OCI-LY3 (cell line): Measurements from ENCODE around the gene ALKBH5.
A peak's percentile ranks its signal among the peaks of the same experiment; 100 is the strongest.

Source experiments
- H2AFZ ChIP-seq: fragments of 200-600, 300-600 bp; shearing (Covaris generic); 2 replicates; pipeline ENCODE4 v1.6.0; 2014; ENCODE audit warnings: antibody characterized with exemption, low read depth, low read length
- H3K27ac ChIP-seq: fragments of 200-600, 300-600 bp; sonication (generic); 2 replicates; pipeline ENCODE4 v1.5.1; 2014; ENCODE audit warnings: mild to moderate bottlenecking, low read length, moderate library complexity, mixed read lengths
- H3K27me3 ChIP-seq: fragments of 200-600, 300-600 bp; sonication (generic); 2 replicates; pipeline ENCODE4 v1.6.1; 2014; ENCODE audit warnings: low read depth, low read length, mixed read lengths
- H3K36me3 ChIP-seq: fragments of 200-600, 300-600 bp; sonication (generic); replicated peaks from 2 replicates; pipeline ENCODE3; 2014; ENCODE audit warnings: low read depth, low read length, mixed read lengths
- H3K4me1 ChIP-seq: fragments of 300-600, 200-600 bp; sonication (generic); 2 replicates; pipeline ENCODE4 v1.6.1; 2014; ENCODE audit warnings: low read length, mixed read lengths
- H3K4me2 ChIP-seq: fragments of 200-600, 300-600 bp; sonication (generic); 2 replicates; pipeline ENCODE4 v1.6.1; 2014; ENCODE audit warnings: low read length, mixed read lengths
- H3K4me3 ChIP-seq: fragments of 300-600, 200-600 bp; sonication (generic); 2 replicates; pipeline ENCODE4 v1.5.1; 2014; ENCODE audit warnings: antibody characterized with exemption, mild to moderate bottlenecking, low read length, moderate library complexity
- H3K79me2 ChIP-seq: fragments of 300-600, 200-600 bp; shearing (Covaris generic); 2 replicates; pipeline ENCODE4 v1.6.1; 2014; ENCODE audit warnings: mild to moderate bottlenecking, low read length, mixed read lengths
- H3K9ac ChIP-seq: fragments of 300-600, 200-600 bp; shearing (Covaris generic); 2 replicates; pipeline ENCODE4 v1.6.0; 2014; ENCODE audit warnings: mild to moderate bottlenecking, low read length, moderate library complexity
- H3K9me3 ChIP-seq: fragments of 200-600, 300-600 bp; shearing (Covaris generic); 2 replicates; pipeline ENCODE4 v1.6.1; 2014; ENCODE audit warnings: low read length, mixed read lengths; ENCODE audit not compliant: insufficient read depth
- H4K20me1 ChIP-seq: fragments of 200-600, 300-600 bp; sonication (generic); 2 replicates; pipeline ENCODE4 v1.6.1; 2016; ENCODE audit warnings: low read length, mixed read lengths; ENCODE audit not compliant: insufficient read depth
- EZH2phosphoT487 ChIP-seq: fragments of 200-600 bp; shearing (Covaris generic); IDR thresholded peaks from 2 replicates; pipeline ENCODE4 v1.6.1; 2018; ENCODE audit warnings: antibody characterized with exemption, mixed run types, low read depth
- TF ChIP-seq, protein P1 (sequence below): fragments of 200-600, 300-600 bp; sonication (generic); IDR thresholded peaks from 2 replicates; pipeline ENCODE4 v1.5.1; 2014; ENCODE audit warnings: antibody characterized with exemption, low read length, low read depth

ALKBH5 gene

DNA sequence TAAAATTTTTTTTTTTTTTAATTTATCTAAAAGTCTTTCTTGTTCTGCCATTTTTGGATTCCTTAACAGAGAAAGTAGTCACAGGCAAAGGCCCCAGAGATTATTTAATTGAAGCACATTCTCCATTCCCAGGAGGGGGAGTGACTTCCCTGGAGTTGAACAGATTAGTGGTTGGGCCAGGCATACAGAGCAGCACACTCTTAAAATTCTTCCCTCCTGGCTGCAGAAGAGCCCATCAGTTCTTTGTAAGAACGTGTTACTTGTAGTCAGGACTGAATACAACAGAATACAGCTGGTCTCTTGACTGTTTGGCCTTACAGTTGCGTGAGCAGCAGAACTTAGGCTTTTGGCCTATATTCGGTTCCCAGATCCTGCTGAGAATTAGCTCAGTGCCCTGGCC lies 1.8 kb downstream of the ALKBH5 start:
- H3K27me3 ChIP-seq = no peaks in the 10 kb centered on the region
- H3K27ac ChIP-seq = no peak overlapping the region
- H3K4me3 ChIP-seq = peak overlapping the region; percentile 84
- TF ChIP-seq EZH2phosphoT487 = no peak
- TF ChIP-seq, protein P1, sequence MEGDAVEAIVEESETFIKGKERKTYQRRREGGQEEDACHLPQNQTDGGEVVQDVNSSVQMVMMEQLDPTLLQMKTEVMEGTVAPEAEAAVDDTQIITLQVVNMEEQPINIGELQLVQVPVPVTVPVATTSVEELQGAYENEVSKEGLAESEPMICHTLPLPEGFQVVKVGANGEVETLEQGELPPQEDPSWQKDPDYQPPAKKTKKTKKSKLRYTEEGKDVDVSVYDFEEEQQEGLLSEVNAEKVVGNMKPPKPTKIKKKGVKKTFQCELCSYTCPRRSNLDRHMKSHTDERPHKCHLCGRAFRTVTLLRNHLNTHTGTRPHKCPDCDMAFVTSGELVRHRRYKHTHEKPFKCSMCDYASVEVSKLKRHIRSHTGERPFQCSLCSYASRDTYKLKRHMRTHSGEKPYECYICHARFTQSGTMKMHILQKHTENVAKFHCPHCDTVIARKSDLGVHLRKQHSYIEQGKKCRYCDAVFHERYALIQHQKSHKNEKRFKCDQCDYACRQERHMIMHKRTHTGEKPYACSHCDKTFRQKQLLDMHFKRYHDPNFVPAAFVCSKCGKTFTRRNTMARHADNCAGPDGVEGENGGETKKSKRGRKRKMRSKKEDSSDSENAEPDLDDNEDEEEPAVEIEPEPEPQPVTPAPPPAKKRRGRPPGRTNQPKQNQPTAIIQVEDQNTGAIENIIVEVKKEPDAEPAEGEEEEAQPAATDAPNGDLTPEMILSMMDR = no peak
- peaks cover 58% of the 10 kb centered on the region for H3K79me2 ChIP-seq
- no peak overlapping the region for H2AFZ ChIP-seq
- H3K4me1 ChIP-seq = peaks cover 24% of the 10 kb centered on the region
- peak overlapping the region; percentile 80 for H3K4me2 ChIP-seq
- H3K9me3 ChIP-seq = no peaks in the 10 kb centered on the region
- H3K9ac ChIP-seq = peak overlapping the region; percentile 70
- H4K20me1 ChIP-seq = peaks cover 33% of the 10 kb centered on the region
- no peaks in the 10 kb centered on the region for H3K36me3 ChIP-seq

- Histone ChIP-seq H3K9ac (peak overlapping the region; percentile 32), H3K27ac (no peak overlapping the region), H3K4me1 (peaks cover 24% of the 10 kb centered on the region), H4K20me1 (peaks cover 33% of the 10 kb centered on the region), H3K4me3 (peak overlapping the region; percentile 84), H3K36me3 (no peaks in the 10 kb centered on the region), H2AFZ (no peak overlapping the region), H3K9me3 (no peaks in the 10 kb centered on the region), H3K79me2 (peaks cover 64% of the 10 kb centered on the region), H3K4me2 (peak overlapping the region; percentile 80), H3K27me3 (no peaks in the 10 kb centered on the region)
- TF ChIP-seq, protein P1 = no peak
- no peak for TF ChIP-seq EZH2phosphoT487
Observed at GRCh38 chr17:18185832-18186626, 2.4 kb downstream of the ALKBH5 start.

DNA sequence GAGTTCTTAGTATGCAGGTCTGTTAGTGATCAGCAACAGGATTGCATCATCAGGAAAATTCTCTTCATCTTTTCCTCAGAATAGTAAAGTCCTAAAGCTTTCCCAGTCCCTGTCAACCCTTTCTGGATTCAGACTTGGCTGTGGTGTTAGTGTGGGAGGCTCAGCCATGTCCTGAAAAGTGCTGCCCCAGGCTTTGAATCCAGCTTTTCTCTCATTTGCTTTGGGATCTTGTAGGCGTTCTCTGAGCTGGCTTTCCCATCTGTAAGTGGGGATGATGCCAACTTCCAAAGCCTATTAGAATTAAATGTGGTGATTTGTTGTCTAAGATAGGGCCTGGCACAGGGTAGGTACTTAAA lies 3.0 kb downstream of the ALKBH5 start:
- Histone ChIP-seq H4K20me1 (peaks cover 36% of the 10 kb centered on the region), H3K4me2 (peak overlapping the region; percentile 80), H3K27me3 (no peaks in the 10 kb centered on the region), H3K4me1 (peaks cover 24% of the 10 kb centered on the region), H3K4me3 (peak overlapping the region; percentile 84), H3K27ac (no peak overlapping the region), H3K79me2 (peaks cover 70% of the 10 kb centered on the region), H2AFZ (no peak overlapping the region), H3K36me3 (no peaks in the 10 kb centered on the region), H3K9ac (no peak overlapping the region), H3K9me3 (no peaks in the 10 kb centered on the region)
- TF ChIP-seq, protein P1 = no peak
- TF ChIP-seq EZH2phosphoT487 = no peak

DNA sequence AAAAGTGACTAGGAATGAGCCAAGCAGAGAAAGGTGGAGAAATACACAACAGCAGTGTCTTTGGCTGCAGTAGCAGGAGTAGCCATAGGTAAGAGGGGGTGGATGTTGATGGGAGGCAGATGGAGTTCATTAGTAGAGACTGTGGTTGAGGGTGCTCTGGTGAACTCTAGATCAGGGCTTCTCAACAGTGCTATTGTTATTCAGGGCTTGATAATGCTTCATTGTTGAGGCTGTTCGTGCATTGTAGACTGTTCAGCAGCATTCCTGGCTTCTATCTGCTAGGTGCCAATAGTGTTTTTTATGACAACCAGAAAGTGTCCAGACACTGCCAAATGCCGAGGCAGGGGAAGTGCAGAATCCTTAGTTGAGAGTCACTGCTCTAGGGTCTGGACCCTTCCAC lies 3.6 kb downstream of the ALKBH5 start:
- Histone ChIP-seq H3K4me3 (no peak overlapping the region), H3K79me2 (peaks cover 76% of the 10 kb centered on the region), H3K4me1 (peaks cover 20% of the 10 kb centered on the region), H3K27ac (no peak overlapping the region), H3K36me3 (no peaks in the 10 kb centered on the region), H3K9ac (no peak overlapping the region), H2AFZ (no peak overlapping the region), H3K27me3 (no peaks in the 10 kb centered on the region), H4K20me1 (peaks cover 36% of the 10 kb centered on the region), H3K9me3 (no peaks in the 10 kb centered on the region), H3K4me2 (peak overlapping the region; percentile 80; the same call in 1 of the 2 replicates)
- no peak for TF ChIP-seq EZH2phosphoT487
- TF ChIP-seq, protein P1 = no peak
